ENCODE results near the gene EVL. TPM values are rescaled to one million over a fixed set of nuclear protein-coding genes. Genes with fewer than 3 reads are reported as not detected.

Gene EVL
- polyA plus RNA-seq, 4 donors: 105 to 187 (median 153) TPM

DNA sequence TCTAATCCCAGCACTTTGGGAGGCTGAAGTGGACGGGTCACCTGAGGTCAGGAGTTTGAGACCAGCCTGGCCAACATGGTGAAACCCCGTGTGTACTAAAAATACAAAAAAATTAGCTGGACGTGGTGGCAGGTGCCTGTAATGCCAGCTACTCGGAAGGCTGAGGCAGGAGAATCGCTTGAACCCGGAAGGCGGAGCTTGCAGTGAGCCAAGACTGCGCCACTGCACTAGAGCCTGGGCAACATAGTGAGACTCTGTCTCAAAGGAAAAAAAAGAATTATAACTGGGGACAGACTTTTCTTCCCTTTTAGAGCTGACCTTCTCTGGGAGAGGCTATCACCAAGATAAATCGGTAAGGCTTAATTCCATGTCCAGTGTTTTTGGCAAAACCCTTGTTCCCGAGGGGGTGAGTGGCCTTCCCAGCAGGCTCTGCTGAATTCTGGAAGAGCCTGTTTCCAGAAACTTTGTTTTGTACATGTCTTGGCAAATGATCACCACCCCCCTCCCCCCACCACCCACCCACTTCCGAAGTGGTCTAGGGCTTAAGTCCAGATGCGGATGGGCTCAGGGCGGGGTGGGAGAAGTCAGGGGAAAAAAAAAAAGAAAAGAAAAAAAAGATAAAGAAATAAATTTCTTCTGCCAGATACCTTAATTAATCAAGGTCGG is 126.5 kb downstream of the EVL start:
- no peak for DNase-seq (ENCODE audit: low read depth in 4 of 4, low spot score in 2 of 4)

- peak in 1 of 4 donors; percentile 22 for DNase-seq (ENCODE audit: low read depth in 4 of 4, low spot score in 2 of 4)
These were observed 127.0 kb downstream of the EVL start for GRCh38 chr14:100192250-100192671.

DNA sequence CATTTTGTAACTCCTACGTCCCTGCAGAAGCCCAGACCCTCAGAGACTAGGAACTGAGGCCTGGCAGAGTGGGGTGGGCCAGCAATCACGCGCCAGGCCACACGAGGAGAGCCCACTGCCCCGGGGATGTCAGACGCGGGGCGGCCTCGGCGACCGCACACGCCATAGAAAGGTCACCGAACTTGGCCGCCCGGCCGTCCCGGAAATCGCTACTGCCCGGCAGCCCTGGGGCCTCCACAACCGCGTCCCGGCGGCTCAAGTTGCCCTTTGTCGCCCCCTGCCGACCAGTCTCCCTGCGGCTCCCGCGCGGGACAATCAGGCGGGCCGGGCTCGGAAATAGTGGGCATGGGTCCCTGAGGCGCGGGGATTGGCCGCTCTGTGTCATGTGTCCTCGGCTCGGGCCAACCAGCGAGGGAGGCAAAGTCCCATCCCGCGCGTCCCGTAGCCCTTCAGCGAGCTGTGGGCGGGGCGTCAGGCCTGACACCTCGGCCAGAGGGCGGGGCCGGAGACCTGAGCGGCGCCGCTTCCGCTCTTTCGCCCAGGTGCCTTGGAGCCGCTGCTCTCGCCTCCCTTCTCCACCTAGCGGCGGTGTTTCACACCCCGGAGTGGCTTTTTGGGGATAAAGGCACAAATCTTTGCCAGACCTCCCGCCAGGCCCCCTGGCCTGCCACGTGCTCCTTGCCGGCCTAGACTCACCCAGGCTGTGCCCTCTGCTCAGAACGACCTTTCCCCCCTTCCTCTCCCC is 127.6 kb downstream of the EVL start:
- DNase-seq (ENCODE audit: low read depth in 4 of 4, low spot score in 2 of 4): peak; percentile 89 to 97 (median 96)

Other genes with a start within 250 kb of the EVL start
- gene DEGS2, start 94.2 kb downstream of the EVL start, polyA plus RNA-seq (ENCODE audit: insufficient read length in 4 of 4): 10 to 100 TPM in 2 of 4 donors, 1 to 10 TPM in 2; 8.1 to 18.2 (median 11.1) TPM
- gene YY1, start 173.7 kb downstream of the EVL start, polyA plus RNA-seq (ENCODE audit: insufficient read length in 4 of 4): 100 to 1,000 TPM; 119 to 142 (median 131) TPM
- 10 to 100 TPM; 32.7 to 99.6 (median 64.2) TPM for gene SLC25A29, start 241.0 kb downstream of the EVL start, polyA plus RNA-seq (ENCODE audit: insufficient read length in 4 of 4)

Measured in left renal cortex interstitium (tissue), 4 donors.